ENCODE results near the gene ZCWPW2.

ZCWPW2 gene

DNA sequence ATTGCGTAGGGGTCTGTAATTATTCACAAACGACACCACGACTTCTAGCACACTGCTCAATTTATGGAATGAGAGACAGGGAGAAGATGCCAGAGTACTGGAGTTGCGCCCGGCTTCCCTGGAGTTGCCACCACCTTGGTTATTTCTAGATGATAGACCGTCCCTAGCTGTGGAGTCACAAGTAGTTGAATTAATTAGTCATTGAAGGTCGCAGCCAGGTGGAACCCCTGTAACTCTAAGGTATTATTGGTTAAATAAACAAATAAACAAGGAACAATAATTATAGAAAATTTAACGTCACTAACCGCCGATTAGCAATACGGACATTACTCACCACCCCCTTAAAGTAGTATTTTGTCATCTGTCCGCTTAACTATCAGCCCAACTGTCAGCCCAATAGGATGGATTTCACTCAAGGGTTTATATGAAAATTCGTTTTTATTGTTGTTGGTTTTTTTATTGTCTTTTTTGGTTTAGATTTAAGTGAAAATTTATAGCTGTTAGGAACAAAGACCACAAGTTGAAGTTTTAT lies 1.0 kb downstream of the ZCWPW2 start:
- no peak for DNase-seq (ENCODE audit: low read depth in 1 of 2, low spot score in 1 of 2)

DNA sequence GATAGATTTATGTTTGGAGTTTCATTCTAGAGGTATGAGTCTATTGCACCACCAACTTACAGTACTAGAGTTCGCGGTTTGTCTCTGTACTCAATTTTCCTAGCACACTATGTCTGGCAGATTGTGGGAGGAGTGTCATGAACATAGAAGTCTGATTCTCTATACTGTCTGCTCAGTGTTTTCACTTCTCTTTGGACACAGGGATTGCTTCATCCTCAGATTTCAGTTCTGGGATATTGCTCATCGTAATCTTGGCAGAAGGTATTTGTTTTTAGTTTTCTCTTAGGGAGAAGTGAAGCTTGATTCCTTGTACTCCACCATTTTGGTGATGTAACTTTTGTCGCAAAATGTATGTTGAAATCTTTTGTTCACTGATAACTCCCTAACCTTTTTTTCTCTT lies 27.9 kb downstream of the ZCWPW2 start:
- no peak for DNase-seq (ENCODE audit: low read depth in 1 of 2, low spot score in 1 of 2)

DNA sequence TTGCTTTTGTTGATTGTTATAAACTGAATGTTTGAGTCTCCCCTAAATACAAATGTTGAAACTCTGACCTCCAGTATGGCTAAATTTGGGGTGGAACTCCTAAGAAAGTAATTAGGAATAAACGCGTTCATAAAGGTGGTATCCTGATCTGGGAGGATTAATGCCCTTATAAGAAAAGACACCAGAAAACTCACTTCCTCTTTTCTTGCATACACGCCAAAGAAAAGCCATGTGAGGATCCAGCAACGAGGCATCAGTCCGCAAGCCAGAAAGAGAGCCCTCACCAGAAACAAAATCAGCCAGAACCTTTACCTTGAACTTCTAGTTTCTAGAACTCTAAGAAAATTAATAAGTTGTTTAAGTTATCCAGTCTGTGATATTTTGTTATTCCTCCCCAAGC lies 37.5 kb downstream of the ZCWPW2 start:
- no peak for DNase-seq (ENCODE audit: low read depth in 1 of 2, low spot score in 1 of 2)

DNA sequence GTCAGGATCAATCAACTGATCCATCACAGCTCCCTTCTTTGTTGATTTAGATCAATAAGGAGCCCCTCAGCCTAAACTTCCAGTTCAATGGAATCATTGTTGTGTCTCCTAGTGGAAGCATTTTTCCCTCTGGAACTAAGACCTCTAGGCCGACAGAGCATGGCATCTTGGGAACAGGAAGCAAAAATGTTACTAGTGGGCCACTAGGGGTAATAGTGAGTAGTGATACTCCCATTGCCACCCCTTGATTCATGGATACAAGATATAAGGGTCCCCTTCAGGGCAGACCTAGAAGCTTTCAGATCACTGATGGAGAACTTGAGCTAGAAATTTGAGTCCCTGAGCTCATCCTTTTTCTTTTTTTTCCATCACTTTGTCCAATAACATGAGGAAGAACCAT lies 40.5 kb downstream of the ZCWPW2 start:
- no peak for DNase-seq (ENCODE audit: low read depth in 1 of 2, low spot score in 1 of 2)

DNA sequence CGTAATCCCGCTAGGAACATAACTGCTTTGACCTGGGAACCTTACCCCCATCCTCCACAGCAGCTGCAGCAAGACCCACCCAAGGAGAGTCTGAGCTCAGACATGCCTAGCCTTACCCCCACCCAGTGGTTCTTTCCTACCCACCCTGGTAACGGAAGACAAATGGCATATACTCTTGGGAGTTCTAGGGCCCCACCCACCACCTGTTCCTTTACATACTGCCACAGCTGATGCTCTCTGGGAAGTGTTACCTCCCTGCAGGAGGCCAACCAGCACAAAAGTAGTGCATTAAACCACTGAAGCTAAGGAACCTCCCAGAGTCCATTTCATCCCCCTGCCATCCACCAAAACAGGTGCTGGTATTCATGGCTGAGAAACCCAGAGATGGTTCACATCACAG lies 50.7 kb downstream of the ZCWPW2 start:
- DNase-seq (ENCODE audit: low read depth in 1 of 2, low spot score in 1 of 2), result no peak

DNA sequence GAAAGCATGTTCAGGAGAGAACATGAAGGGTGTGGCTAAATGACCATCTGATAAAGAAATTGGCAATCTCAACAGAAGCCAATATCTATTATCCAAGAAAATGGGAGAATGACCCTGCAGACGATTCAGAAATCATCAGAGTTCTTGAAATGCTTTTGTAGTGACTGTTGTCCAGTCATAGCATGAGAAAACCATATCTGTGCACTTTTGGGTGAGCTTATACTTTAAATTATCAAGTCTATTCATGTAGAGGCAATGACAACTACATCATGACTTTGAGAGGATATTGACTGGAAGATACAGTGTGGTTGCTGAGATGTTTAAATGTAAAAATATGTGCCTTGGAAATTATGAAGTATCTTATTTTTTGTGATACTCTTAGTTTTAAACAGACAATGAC lies 57.7 kb downstream of the ZCWPW2 start:
- DNase-seq (ENCODE audit: low read depth in 1 of 2, low spot score in 1 of 2), result no peak

DNA sequence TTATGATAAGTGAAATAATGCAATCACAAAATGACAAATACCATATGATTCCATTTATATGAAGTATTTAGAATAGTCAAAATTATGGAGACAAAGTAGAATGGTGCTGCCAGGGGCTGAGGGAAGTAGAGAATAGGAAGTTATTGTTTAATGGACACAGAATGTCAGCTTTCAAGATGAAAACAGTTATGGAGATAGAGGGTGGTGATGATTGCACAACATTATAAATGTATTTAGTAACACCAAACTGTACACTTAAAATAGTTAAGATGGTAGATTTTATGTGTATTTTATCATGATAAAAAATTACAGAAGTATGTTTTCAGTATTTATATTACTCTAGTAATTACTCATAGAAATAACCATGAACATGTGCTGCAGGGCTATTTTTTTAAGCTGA lies 100.9 kb downstream of the ZCWPW2 start:
- DNase-seq (ENCODE audit: low read depth in 1 of 2, low spot score in 1 of 2), result no peak

DNA sequence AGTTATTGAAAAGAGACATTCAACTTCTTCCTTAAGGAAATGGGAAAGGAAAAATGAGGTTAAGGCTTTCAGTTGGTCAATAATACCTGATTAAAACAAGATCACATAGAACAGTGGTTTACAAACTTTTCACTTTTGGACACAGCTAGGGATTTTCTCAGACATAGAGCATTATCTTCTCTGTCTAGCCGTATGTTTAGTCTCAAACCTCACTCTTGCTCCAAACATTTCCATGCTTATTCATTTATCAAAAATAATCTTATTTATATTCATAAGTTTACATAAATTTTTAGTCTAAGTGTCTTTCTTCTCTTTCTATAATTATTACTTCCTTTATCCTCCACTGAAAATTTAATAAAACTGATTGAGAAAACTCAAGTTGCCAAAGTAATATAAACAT lies 114.3 kb downstream of the ZCWPW2 start:
- no peak for DNase-seq (ENCODE audit: low read depth in 1 of 2, low spot score in 1 of 2)

DNA sequence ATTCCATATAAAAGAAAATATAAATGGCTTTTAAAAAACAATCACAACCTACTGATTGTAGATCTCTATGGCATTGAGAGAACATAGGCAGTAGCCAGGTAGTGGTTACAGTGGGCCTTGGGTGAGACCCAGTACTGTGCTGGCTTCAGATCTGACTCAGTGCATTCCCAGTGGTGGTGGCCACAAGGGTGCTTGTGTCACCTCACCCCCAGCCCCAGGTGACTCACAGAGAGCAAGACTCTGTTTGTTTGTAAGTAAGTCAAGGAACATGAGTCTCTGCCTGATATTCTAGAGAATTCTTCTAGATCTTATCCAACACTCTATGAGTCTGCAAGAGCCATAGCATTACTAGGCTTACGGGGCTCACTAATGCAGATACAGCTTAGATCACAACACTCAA lies 118.9 kb downstream of the ZCWPW2 start:
- DNase-seq (ENCODE audit: low read depth in 1 of 2, low spot score in 1 of 2), result no peak

DNA sequence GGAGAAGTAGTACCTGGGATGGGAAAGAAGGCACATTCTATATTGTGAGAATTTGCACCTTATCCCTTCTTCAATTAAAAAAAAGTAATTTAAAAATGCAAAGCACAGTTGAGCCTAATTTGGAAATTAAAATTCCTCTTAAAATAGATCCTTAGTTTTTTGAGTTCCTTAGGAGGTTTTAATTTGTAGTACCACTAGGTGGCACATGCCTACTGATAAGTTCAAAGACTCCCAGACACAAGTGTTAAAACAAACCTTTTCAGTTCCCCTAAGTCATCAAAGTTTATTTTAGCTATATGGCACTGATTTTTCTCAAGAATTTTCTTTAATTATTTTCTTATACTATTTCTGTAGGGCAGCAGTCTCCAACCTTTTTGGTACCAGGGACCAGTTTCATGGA lies 127.7 kb downstream of the ZCWPW2 start:
- no peak for DNase-seq (ENCODE audit: low read depth in 1 of 2, low spot score in 1 of 2)

DNA sequence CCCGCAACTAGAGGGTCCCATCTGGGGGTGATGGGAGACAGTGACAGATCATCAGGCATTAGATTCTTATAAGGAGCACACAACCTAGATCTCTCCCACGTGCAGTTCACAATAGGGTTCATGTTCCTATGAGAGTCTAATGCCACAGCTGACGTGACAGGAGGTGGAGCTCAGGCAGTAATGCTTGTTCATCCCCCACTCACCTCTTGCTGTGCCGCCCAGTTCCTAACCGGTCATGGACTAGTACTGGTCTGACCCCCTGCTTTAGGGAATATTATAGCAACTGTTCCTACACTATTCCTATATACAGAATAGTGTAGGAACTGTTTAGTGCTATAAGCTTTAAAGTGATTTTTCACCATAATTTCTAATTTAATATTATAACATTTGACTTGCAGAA lies 128.2 kb downstream of the ZCWPW2 start:
- DNase-seq (ENCODE audit: low read depth in 1 of 2, low spot score in 1 of 2), result no peak

DNA sequence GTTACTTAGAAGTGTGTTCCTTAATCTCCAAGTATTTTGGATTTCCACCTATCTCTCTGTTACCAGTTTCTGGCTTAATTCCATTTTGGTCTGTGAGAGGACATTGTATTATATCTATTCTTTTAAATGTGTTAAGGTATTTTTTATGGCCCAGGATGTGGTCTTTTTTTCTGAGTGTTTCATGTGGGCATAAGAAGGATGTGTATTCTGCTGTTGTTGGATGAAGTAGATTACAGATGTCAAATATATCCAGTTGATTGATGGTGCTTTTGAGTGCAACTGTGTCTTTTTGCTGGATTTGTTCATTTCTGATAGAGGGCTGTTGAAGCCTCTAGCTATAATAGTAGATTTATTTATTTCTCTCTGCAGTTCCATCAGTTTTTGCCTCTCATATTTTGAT lies 136.6 kb downstream of the ZCWPW2 start:
- no peak for DNase-seq (ENCODE audit: low read depth in 1 of 2, low spot score in 1 of 2)

DNA sequence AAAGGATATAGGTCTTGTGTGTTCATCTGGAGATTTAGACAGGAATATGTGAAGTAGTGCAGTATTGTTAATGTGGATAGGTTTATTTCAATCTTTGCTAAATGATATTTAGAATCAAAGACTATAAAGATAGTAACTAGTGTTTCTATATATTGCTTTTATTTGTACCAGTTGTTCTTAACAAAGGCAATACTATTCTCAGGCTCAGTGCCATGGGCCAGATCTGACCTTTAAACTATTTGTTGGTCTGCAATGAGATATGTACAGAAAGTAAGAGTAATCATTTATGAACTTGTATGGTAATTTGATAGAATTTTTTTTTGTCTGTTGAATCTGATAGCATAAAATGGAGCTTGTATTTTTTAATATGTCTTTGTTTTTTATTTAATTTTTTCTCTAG lies 146.8 kb downstream of the ZCWPW2 start:
- no peak for DNase-seq (ENCODE audit: low read depth in 1 of 2, low spot score in 1 of 2)

DNA sequence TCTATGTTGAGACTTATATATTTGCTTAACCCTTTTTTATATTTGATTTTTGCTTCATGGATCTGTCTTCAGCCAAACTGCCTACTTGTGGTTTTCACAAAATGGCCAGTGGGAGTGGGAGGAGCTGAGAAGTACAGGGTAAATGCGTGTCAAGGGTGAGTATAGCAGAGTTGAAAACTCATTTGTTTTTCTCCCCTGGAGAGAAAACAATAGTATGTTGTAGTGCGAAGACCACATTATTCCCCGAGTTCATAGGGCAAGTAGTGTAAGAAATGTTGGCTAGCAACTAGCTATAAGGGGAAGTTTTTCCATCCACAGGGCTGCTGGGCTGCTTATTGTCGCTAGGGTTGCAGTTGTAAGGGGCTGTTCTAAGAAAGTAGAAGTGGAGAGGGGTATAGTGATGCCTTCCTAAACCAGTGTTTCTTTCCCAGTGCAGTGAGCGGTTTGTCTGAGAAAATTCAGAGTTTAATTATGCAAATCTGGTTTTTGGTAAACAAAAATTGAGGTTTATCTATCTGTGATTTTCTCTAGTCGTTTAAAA lies 153.9 kb downstream of the ZCWPW2 start:
- no peak for DNase-seq (ENCODE audit: low read depth in 1 of 2, low spot score in 1 of 2)

DNA sequence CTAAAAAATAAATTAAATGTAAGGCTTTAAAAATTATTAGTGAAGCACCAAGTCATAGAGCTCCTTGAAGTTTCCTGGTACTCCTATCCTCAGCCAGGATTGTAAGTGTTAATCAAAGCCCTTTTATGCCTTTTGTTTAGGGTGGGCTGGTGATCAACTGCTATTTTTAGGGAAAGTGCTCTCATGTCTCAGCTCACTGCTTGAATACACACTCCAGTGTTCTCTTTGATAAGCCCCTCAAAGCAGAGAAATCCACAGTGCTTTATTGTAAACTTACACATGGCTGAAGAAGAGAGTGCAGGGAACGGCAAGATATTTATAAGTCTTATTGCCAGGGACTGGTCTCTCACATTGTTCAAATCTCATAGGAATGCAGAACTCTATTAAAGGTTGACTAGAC lies 156.5 kb downstream of the ZCWPW2 start:
- DNase-seq (ENCODE audit: low read depth in 1 of 2, low spot score in 1 of 2), result no peak

DNA sequence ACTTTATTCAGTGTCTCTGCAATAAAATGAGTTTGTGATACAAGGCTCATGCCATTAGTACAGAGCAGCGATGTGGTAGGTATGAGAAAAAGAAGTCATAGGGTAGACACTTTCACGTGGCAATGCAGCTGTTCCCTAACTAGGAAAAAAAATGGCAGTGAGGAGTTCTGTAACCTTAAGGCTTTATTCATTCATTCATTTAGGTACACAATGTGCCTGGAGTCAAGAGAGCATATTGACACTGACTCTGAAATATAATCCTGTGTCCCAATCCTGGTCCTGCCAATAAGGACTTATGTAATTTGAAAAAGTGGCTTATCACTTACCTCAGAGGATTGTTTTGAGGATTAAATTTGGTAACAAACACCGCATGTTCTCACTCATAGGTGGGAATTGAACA lies 173.1 kb downstream of the ZCWPW2 start:
- DNase-seq (ENCODE audit: low read depth in 1 of 2, low spot score in 1 of 2), result no peak

DNA sequence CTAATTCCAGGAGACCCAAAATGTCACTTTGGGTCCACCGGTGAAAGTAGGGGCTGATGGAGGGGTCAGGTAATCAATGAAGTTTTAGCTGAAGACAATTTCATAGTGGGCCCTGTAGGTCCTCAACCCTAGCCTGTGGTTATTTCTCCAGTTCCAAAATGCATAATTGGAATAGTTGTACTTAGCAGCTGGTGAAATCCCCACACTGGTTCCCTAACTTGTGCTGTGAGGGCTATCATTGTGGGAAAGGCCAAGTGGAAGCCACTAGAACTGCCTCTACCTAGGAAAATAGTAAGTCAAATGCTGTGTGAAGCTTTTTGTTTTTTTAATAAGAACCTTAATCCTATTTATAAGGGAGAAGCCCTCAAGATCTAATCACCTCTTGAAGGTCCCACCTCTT lies 193.8 kb downstream of the ZCWPW2 start:
- DNase-seq (ENCODE audit: low read depth in 1 of 2, low spot score in 1 of 2), result no peak

DNA sequence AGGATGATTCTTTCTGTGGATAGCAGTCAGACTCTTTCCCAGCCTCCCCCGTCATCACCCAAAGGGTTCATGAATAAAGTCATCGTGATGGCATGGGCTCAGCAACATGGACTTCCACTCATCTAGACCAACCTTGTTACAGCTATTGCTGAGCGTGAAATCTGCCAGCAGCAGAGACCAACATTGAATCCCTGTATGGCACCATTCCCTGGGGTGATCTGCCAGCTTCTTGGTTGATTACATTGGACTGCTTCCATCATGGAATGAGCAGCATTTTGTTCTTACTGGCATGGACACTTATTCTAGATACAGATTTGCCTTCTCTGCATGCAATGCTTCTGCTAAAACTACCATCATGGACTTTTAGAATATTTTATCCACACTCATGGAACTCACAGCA lies 195.7 kb downstream of the ZCWPW2 start:
- DNase-seq (ENCODE audit: low read depth in 1 of 2, low spot score in 1 of 2), result no peak

DNA sequence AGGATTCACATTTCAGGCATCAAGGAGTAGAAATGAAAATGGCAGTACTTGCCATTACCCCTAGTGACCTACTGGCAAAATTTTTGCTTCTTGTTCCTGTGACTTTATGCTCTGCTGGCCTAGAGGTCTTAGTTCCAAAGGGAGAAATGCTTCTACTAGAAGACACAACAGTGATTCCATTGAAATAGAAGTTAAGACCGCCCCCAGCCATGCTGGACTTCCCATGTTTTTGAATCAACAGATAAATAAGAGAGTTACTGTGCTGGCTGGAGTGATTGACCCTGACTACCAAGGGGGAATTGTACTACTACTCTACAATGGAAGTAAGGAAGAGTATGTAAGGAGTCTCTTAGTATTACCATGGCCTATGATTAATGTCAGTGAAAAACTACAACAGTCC lies 196.3 kb downstream of the ZCWPW2 start:
- no peak for DNase-seq (ENCODE audit: low read depth in 1 of 2, low spot score in 1 of 2)

DNA sequence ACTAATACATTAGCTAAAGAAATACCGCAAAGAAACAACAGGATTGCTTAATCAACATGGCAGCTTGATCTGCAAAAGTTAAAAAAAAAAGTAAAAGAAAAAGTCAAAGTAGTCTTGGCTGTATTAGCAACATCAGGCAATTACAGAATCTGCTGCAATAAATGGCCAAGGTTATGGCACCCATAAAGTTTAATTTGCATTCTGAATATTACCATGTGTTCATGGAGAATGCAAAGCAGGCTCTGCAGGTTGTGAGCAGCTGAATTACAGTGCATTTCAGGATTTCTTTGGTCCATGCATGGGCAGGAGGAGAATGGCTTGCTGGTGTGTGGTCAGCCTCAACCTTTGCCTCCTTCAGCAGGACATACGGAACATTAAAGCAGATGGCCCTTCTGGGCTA lies 199.2 kb downstream of the ZCWPW2 start:
- no peak for DNase-seq (ENCODE audit: low read depth in 1 of 2, low spot score in 1 of 2)

DNA sequence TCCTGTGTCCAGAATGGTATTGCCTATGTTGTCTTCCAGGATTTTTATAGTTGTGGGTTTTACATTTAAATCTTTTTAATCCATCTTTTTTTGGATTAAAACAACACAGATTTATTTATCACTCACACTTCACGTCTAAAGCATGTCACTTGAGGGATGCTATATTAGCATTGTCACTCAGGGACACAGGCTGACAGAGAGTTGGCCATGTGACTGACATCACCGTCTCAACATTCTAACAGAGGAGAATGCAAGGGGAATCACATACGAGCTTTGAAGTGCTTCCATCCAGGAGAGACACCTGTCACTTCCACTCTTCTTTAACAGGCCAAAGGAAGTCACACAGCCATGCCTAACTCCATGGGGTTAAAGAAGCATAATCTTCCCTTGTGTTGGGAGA lies 204.7 kb downstream of the ZCWPW2 start:
- DNase-seq (ENCODE audit: low read depth in 1 of 2, low spot score in 1 of 2), result no peak

DNA sequence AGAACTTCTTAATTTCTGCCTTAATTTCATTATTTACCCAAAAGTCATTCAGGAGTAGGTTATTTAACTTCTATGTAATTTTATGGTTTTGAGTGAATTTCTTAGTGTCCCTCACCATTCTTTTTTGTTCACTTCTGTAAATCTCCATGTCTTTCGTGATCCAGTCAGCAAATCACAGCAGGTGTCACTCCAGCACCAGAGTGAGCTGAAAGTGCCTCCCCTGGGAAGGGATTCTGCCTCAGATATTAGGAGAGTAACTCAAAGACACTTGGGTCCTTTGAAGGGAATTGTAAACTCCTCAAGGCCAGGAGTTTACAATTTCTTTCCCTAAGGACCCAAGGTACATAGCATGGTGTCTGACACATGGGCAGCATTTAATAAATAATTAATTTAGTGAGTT lies 207.7 kb downstream of the ZCWPW2 start:
- DNase-seq (ENCODE audit: low read depth in 1 of 2, low spot score in 1 of 2), result no peak

DNA sequence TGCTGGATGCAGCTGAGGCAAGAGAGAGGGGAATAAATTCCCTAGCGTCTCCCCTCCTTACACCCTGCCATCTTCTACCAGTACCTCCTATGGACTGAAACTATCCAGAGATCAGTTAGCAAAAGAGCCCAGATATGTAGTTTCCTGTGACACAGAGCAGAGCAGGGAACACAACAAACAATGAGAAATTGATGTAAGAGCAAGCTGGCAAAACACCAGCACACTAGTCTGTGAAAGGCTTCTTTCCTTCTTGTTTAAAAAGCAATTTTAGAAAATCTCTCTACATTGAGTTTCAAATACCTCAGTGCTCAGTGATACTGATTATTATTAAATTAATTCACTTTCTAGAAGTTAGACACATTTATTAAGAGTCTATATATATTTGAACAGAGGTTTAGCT lies 215.7 kb downstream of the ZCWPW2 start:
- no peak for DNase-seq (ENCODE audit: low read depth in 1 of 2, low spot score in 1 of 2)

DNA sequence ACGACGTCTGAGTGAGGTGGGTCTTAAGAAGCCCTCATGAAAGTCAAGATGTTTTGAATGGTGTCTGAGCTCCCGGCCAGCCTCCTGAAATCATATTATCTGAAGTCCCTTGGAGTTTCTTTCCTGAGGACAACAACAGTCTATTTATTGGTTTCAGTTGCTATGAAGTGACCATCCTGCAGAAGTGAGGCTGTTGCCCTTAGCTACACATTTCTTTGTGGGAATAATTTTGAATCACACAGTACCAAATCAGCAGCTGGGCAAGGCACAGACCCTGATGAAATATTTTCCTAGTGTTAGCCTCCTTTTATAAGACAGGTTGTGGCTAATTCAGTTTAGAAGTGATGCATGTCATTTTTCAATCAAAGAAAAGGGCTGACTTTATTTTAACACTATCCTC lies 220.8 kb downstream of the ZCWPW2 start:
- DNase-seq (ENCODE audit: low read depth in 1 of 2, low spot score in 1 of 2), result no peak
